ENCODE results near the gene TTC7B.

TTC7B gene

DNA sequence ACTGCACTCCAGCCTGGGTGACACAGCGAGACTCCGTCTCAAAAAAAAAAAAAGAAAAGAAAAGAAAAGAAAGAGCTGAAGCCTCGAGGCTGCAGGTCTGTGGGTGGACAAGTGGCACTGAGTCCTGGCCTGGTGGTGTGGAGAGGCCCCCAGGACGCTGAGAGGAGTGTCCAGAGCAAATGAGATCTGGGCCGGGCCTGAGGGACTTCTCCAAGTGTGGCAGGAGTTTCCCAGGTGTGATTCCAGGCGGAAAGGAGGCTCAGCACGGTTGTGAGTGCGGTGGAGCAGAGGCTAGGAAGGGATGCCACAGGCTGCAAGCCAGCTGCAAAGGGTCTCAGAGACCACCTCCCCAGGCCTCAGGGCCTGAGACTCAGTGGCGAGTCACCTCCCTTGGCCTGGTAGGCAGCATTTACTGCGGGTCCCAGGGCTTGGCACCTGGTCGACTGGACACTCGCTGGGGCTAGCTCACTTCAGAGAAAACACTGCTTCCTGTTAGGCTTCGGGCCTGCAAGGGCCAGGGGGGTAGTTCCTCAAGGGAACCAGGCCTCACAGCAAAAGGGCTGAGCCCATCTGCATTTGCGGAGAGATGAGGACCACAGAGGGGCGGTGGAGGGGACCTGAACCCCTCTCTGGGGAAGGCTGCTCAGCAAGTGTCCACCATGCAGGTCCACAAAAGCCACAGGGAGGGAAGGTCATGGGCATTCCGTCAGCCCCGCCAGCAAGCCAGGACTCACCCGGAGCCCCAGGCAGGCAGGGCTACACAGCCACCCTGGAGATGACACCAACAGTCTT lies 11.7 kb downstream of the TTC7B start:
- DNase-seq: no peak

DNA sequence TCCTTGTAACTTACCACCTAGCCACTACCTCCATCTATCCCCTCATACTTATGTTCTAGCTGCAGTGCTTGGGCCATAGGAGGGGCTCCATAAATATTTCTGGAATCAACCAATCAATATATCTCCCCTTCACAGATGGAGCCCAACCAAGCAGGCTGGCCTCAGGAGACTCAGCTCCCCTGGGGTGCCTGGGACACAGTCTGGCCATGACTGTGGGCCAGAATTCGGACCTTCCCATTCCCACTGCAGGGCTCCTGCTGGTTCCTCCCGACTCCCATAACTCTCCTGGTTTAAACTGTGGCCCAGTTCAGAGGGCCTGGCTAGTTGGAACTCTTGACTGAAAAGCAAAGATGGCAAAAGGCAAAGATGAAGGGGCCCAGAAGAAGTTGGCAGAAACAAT lies 13.0 kb downstream of the TTC7B start:
- DNase-seq: no peak

DNA sequence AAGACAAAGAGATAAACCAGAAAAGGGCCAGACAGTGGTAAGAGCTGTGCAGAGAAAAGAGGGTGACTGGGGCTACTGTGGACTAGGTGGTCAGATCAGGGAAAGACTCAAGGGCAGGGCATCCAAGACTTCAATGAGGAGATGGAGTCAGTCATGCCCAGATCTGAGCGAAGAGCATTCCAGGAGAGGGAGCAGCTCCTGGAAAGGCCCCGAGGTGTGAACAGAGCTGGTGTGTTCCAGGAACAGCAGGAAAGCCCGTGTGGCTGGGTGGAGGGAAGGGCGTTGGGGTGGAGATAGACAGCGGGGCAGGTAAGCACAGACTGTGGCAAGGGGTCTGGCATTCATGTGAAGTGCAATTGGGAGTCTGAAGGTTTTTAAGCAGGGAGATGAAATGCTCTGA lies 16.8 kb downstream of the TTC7B start:
- DNase-seq: no peak

DNA sequence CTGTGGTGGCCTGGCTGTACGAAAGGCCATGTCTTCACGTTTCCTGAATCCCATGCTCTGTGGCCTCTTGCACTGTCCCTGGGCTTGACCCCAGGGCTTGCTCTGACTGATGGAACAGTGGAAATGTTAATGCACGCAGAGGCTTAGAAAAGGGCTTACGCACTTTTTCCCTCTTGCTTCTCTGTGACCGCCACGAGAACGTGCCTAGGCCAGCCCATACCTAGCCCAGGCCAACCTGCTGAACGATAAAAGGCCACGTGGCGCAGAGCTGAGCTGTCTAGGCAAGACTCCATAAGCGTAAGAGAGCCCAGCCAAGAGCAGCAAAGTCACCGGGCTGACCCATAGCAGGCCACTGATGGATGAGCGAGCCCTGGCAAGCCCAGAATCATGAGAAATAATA lies 18.3 kb downstream of the TTC7B start:
- no peak for DNase-seq

- DNase-seq: no peak
Observed at GRCh38 chr14:90797451-90797850, 18.8 kb downstream of the TTC7B start.

DNA sequence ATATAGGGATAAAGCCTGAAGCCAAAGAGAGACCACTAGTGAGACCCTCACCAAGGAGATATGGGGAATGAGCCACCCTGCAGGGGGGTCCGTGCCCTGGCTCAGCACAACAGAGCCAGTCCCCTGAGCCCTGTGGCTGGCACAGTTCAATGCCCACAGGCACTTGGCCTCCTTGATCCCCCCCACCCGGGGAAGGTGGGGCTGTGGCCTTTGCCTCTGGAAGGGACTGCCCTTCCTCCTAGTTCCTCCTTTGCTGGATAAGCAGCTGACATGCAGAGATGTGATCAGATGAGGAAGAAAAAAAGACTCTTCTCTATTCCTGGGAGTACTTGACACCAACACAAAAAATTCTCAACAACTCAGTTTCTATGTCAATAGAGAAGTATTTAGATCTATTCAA lies 19.9 kb downstream of the TTC7B start:
- no peak for DNase-seq

DNA sequence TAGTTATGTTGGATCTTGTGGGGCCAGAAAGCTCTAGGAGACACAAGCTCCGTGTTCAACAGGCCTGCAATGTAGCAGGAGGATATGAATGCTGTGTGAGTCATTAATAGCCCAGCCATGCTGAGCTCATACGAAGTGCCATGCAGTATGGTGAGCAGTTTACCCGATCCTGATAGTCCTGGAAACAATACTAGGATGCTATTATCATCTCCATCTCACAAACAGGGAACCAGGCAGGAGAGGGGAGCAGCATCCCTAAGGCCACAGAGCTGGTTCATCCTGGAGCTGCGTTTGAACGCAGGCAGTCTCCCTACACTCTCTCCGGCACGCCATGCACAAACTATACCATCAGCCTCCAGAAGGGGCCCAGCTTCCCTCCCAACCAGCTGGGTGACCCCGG lies 20.5 kb downstream of the TTC7B start:
- no peak for DNase-seq

- no peak for DNase-seq
Observed at GRCh38 chr14:90791486-90791885, 24.7 kb downstream of the TTC7B start.

DNA sequence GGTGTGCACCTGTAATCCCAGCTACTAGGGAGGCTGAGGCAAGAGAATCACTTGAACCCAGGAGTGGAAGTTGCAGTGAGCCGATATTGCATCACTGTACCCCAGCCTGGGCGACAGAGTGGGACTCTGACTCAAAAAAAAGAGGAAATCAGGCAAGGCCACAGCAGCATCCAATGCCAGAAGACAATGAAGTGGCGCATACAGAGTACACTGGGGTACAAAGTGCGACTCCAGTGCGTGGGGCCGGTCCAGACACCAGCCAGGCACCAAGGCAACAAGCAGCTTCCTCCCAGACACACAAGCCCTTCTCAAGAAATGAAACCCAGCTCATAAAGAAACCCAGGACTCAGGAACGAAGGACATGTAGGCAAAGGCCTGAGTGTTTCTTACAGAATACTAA lies 28.2 kb downstream of the TTC7B start:
- no peak for DNase-seq

- no peak for DNase-seq
Observed at GRCh38 chr14:90785876-90786450, 30.3 kb downstream of the TTC7B start.

DNA sequence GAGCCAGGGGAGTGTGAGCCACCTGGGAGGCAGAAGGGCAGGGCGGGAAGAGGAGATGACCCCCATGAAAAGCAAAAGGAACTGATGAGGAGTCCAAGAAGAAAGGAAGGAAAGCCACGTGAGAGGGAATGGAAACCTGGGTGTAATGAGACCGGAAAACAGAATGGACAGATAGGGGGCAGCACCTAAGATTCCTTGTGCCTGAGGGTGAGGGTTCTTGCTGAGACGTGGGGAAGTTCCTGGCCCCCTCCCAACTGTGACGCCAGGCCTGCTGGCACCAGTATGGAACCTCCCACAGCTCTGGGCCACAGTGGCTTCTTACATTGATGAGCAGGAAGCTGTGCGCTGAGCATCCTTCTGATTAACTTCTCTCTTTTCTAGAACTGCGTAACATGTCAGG lies 30.8 kb downstream of the TTC7B start:
- no peak for DNase-seq

- DNase-seq: no peak
Observed at GRCh38 chr14:90784621-90785270, 31.5 kb downstream of the TTC7B start.

DNA sequence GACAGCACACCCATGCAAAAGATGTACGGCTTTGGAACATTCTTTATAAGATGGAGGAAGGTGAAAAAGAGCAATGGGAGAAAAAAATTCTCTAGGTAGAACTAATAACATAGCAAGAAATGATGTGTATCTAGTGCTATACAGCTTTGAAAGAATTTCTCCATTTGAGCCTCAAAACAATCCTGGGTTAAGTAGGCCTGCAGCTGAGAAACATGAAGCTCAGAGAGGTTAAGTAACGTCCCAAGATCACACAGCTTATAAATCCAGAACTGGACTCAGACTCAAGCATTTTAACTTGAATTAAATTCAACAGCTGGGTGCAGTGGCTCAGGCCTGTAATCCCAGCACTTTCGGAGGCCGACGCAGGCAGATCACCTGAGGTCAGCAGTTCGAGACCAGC lies 32.9 kb downstream of the TTC7B start:
- DNase-seq: no peak

DNA sequence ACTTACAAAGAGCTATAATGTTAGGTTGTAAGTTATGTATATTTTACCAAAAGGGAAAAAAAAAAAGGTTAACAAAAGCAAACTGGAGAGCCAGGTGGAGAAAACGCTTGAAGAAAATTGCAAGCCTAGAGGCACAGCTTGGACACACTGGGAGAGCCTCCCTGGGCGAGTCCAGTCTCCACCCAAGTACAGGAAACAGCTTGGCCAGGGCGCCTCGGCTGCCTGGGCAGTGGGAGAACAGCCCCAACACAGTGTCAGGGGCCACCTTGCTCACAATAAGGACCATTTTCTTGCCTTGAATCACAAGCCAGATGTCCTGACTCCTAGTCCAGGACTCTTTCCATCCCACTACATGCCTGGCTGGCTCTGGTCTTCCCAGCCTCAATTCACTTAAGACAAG lies 33.3 kb downstream of the TTC7B start:
- no peak for DNase-seq

DNA sequence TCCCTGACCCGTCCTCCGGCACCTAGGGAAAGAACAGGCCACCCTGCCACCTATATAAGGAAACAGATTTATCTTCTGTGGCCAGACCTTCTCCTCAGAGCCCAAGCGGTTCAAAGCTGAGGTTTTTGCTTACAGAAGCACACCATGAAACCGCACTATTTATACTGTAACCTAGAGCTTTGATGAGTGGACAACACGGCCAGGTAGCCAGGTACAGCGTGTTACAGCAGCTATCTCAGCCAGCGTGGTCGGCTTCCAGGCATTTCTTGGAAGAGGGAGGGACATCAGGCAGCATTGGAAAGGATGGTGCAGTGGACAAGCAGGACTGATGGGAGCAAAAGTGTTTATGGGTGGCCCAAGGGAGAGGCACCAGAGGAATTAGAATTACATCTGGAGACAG lies 34.4 kb downstream of the TTC7B start:
- DNase-seq: no peak

- DNase-seq: no peak
Observed at GRCh38 chr14:90781344-90781761, 34.9 kb downstream of the TTC7B start.

GRCh38 chr14:90780519-90780918 lies 35.7 kb downstream of the TTC7B start:
- no peak for DNase-seq

DNA sequence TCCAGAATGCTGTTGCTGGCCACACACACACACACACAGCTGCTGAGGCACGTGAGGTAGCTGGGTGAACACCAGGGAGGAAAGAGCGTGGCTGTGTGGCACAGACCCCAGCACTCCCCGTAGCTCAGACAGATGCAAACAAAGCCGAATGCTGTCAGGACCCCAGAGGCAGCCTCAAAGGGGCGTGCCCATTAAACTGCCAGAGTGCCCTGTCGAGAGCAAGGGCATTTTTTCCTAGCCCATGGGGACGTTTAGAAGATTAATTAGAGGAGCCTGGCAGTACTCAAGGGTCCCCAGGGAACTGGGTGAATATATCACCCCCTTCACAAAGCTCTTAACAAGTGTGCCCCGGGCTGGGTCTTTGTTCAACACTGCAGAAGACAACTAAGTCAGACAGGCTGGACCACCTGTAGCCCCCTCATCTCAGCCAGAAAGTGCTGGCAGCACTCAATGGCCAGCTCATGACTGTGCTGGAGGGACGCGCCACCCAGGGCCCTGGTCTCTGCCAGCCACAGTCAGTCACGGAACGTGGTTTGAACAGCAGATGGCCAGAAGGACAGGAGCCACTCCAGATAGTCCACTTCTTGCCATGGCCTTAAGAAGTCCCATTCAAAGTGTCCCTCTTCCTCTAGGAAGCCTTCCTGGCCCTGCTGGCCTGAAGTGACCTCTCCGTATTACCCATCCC lies 37.5 kb downstream of the TTC7B start:
- no peak for DNase-seq

DNA sequence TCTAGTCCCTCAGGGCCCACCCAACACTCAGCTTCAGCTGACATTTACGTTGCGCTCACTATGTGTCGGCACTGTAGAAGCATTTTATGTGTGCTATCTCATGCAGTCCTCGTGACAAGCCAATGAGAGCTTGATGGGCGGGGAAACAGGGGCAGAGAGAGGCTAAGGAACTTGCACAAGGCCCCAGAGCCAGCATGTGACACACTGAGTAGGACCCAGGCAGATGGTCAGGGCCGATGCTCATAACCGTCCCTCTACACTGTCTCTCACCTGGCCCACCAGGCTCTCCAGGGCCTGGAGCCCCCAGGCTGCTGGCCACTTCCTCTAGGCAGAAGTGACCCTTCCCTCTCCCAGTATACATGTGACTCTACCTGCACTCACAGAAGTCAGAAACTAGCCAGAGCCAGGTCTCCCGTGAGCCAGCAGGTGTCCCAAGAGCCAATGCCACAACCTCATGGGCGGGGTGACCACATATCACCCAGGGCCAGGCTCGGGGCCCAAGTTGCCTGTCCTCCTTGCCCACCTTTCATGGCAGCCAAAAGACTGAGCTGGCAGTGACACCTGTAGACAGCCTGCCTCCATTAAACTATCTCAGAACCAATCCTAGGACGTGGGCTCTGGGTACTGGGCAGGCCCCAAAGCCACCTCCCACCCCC lies 38.3 kb downstream of the TTC7B start:
- DNase-seq: no peak

GRCh38 chr14:90777358-90777757 lies 38.9 kb downstream of the TTC7B start:
- no peak for DNase-seq

DNA sequence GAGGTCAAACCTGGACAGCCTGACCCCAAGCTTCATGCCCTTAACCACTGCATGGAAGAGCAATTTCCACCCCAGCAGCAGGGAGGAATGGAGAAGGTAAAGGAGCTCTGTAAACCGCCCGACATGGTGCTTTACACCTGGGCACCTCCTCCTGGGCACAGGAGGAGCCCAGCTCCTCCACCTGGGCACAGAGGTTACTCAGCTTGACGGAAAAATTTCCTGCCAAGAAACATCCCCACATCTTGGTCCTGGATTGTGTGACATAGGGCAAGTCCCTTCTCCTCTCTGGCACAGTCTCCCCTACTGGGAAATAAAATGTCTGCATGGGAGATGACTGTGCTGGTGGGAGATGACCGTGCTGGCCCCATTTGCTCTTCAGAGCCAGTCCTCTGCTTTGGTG lies 40.8 kb downstream of the TTC7B start:
- no peak for DNase-seq

DNA sequence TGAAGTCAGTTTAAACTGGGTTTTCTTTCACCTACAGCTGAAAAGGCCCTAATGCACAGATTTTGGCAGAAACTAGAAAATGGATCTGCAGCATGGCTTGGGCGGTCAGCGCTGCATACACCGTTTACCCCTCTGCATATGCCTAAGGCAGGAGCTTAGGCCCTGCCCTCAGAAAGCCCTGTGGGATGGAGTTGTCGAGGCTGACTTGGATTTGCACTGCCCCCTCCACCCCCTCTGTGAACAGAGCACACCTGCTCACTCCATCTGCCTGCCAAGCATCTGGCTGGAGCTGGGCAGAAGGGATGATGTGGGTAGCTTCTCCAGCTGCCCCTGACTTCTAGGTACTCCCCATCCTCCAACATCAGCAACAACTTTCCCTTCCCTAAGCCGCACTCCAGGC lies 41.9 kb downstream of the TTC7B start:
- DNase-seq: no peak

- no peak for DNase-seq
Observed at GRCh38 chr14:90773705-90774104, 42.5 kb downstream of the TTC7B start.

DNA sequence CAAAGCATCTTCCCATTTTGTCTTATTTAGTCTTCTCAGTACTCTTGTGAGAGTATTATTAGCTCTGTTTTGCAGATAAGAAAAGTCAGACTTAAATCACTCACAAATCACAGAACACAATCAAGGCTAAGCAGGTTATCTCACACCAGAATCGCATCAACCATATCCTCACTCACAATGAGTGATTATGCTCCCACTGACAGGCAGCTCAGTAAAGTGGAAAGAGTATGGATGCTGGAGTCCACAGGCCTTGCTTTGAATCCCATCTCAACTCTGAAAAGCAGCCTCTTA lies 43.1 kb downstream of the TTC7B start:
- no peak for DNase-seq

All from activated CD4-positive, alpha-beta T cell treated with anti-CD3 and anti-CD28 coated beads, Interleukin-2, Interleukin-6, amounts not matched to agents 100 ng/mL and 50 ng/mL, durations not matched to agents 16 hours and 8 hours (primary cell).